WTC11 (cell line): ENCODE measurements around the gene SH3TC1. TPM values are rescaled to one million over a fixed set of nuclear protein-coding genes. Genes with fewer than 3 reads are reported as not detected.

Experiments used
- ATAC-seq: fragments of 200-7000 bp; cut with Tn5 transposase; 2 replicates; pipeline ENCODE4 v1.10.0; 2021; ENCODE audit warnings: mild to moderate bottlenecking, moderate library complexity
- CTCF ChIA-PET: fragments of 300-600 bp; sonication (Branson Sonifier 250); formaldehyde crosslinking; loops from one replicate; lab custom pipeline; 2021; ENCODE audit warnings: antibody characterized with exemption; lab: Charles Lee
- POLR2A ChIA-PET: fragments of 350-600 bp; sonication (Branson Sonifier 250); formaldehyde crosslinking; loops from one replicate; lab custom pipeline; 2021; ENCODE audit warnings: antibody characterized with exemption; lab: Charles Lee
- DNase-seq: peaks from one replicate; pipeline ENCODE4 v3.0.0; 2021; ENCODE audit warnings: low spot score
- H3K27ac Mint-ChIP-seq: 2 replicates; pipeline ENCODE4 v1.8.0; 2021; ENCODE audit warnings: mixed read lengths
- H3K27me3 Mint-ChIP-seq: 2 replicates; pipeline ENCODE4 v1.8.0; 2021; ENCODE audit warnings: low read depth, mild to moderate bottlenecking, moderate library complexity, mixed read lengths
- H3K36me3 Mint-ChIP-seq: 2 replicates; pipeline ENCODE4 v1.8.0; 2021; ENCODE audit warnings: mixed read lengths
- H3K4me1 Mint-ChIP-seq: 2 replicates; pipeline ENCODE4 v1.8.0; 2022; ENCODE audit warnings: mixed read lengths
- H3K4me3 Mint-ChIP-seq: 2 replicates; pipeline ENCODE4 v1.8.0; 2021; ENCODE audit warnings: mild to moderate bottlenecking, moderate library complexity, mixed read lengths
- H3K9me3 Mint-ChIP-seq: 2 replicates; pipeline ENCODE4 v1.8.0; 2021; ENCODE audit warnings: mixed read lengths
- ATF1 ChIP-seq: sonication (generic); formaldehyde crosslinking; IDR thresholded peaks from 2 replicates; pipeline ENCODE4 v1.8.1; 2023; ENCODE audit warnings: mild to moderate bottlenecking, moderate library complexity, missing genetic modification reagents
- FOXP1 ChIP-seq: sonication (generic); formaldehyde crosslinking; IDR thresholded peaks from 2 replicates; pipeline ENCODE4 v1.8.0; 2022; ENCODE audit warnings: missing genetic modification reagents, mild to moderate bottlenecking, moderate library complexity, borderline replicate concordance
- GABPB1 ChIP-seq: sonication (generic); formaldehyde crosslinking; IDR thresholded peaks from 2 replicates; pipeline ENCODE4 v1.8.1; 2023; ENCODE audit warnings: mild to moderate bottlenecking, missing genetic modification reagents
- MYBL2 ChIP-seq: sonication (generic); formaldehyde crosslinking; IDR thresholded peaks from 2 replicates; pipeline ENCODE4 v1.8.1; 2023; ENCODE audit warnings: mild to moderate bottlenecking, moderate library complexity, missing genetic modification reagents
- NR1H2 ChIP-seq: sonication (generic); formaldehyde crosslinking; IDR thresholded peaks from 2 replicates; pipeline ENCODE4 v1.9.0; 2021; ENCODE audit warnings: mild to moderate bottlenecking, moderate library complexity, missing genetic modification reagents
- RORB ChIP-seq: fragments of 250-450 bp; sonication (Bioruptor Pico); IDR thresholded peaks from 2 replicates; pipeline ENCODE4 v1.9.0; 2021; ENCODE audit warnings: mild to moderate bottlenecking
- SMAD3 ChIP-seq: sonication (generic); formaldehyde crosslinking; IDR thresholded peaks from 2 replicates; pipeline ENCODE4 v1.8.0; 2022; ENCODE audit warnings: missing genetic modification reagents, mild to moderate bottlenecking, borderline replicate concordance
- SMAD4 ChIP-seq: sonication (generic); formaldehyde crosslinking; IDR thresholded peaks from 2 replicates; pipeline ENCODE4 v1.8.0; 2022; ENCODE audit warnings: mild to moderate bottlenecking, missing genetic modification reagents
- SOX15 ChIP-seq: fragments of 250-450 bp; sonication (Bioruptor Pico); IDR thresholded peaks from 2 replicates; pipeline ENCODE4 v1.9.0; 2021; ENCODE audit warnings: mild to moderate bottlenecking
- SP1 ChIP-seq: sonication (generic); formaldehyde crosslinking; conservative IDR thresholded peaks from 2 replicates; pipeline ENCODE4 v1.8.1; 2022; ENCODE audit warnings: missing genetic modification reagents
- ZNF416 ChIP-seq: fragments of 250-450 bp; sonication (Bioruptor Pico); IDR thresholded peaks from 2 replicates; pipeline ENCODE4 v1.9.0; 2021; ENCODE audit warnings: mild to moderate bottlenecking, inconsistent platforms
- ZNF671 ChIP-seq: fragments of 250-450 bp; sonication (Bioruptor Pico); IDR thresholded peaks from 2 replicates; pipeline ENCODE4 v1.8.0; 2021; ENCODE audit warnings: mild to moderate bottlenecking
- total RNA-seq: library from RNA; stranded (reverse); gene quantifications from 3 replicates; pipeline ENCODE4 v1.2.3, GENCODE V29; 2021
- TF ChIP-seq, protein P1 (sequence below): sonication (generic); formaldehyde crosslinking; IDR thresholded peaks from 2 replicates; pipeline ENCODE4 v1.8.1; 2022; ENCODE audit warnings: low read depth, missing genetic modification reagents, borderline replicate concordance
- TF ChIP-seq, protein P2 (sequence below): sonication (generic); formaldehyde crosslinking; IDR thresholded peaks from 2 replicates; pipeline ENCODE4 v1.8.1; 2022; ENCODE audit warnings: low read depth, mild to moderate bottlenecking, moderate library complexity, missing genetic modification reagents, borderline replicate concordance
- TF ChIP-seq, protein P3 (sequence below): sonication (generic); formaldehyde crosslinking; IDR thresholded peaks from 2 replicates; pipeline ENCODE4 v1.8.0; 2023; ENCODE audit warnings: missing genetic modification reagents
- TF ChIP-seq, protein P4 (sequence below): sonication (generic); formaldehyde crosslinking; IDR thresholded peaks from 2 replicates; pipeline ENCODE4 v1.8.1; 2023; ENCODE audit warnings: mild to moderate bottlenecking, missing genetic modification reagents, moderate library complexity
- TF ChIP-seq, protein P5 (sequence below): fragments of 200-600 bp; IDR thresholded peaks from 2 replicates; pipeline ENCODE4 v1.8.0; 2022; ENCODE audit warnings: antibody characterized with exemption
- TF ChIP-seq, protein P6 (sequence below): sonication (generic); formaldehyde crosslinking; IDR thresholded peaks from 2 replicates; pipeline ENCODE4 v1.8.1; 2023; ENCODE audit warnings: mild to moderate bottlenecking, missing genetic modification reagents, moderate library complexity
- TF ChIP-seq, protein P7 (sequence below): sonication (generic); formaldehyde crosslinking; IDR thresholded peaks from 2 replicates; pipeline ENCODE4 v1.8.0; 2023; ENCODE audit warnings: mild to moderate bottlenecking, missing genetic modification reagents
- TF ChIP-seq, protein P8 (sequence below): sonication (generic); formaldehyde crosslinking; IDR thresholded peaks from 2 replicates; pipeline ENCODE4 v1.8.1; 2023; ENCODE audit warnings: mild to moderate bottlenecking, missing genetic modification reagents

SH3TC1 gene
- total RNA-seq, 1 experiment from 2014 or later: 0.42 TPM

DNA sequence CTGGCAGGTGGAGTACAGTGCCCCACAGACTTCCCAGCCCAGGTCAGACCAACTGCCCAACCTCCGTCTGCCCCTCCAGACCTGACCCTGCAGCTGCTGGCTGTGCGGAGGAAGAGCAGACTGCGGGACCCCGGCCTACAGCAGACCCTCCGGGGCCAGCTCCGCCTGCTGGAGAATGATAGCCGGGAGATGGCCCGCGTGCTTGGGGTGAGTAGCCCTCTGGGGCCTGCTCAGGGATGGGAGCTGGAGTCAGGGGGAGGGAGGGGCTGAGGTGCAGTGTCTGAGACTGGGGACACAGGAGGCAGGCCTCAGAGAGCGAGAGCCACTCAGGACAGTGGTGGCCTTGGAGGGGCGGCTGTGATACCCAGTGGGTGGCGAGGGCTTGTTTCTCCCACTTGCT is 13.5 kb downstream of the SH3TC1 start:
- H3K4me3 Mint-ChIP-seq: no peak overlapping the region
- CTCF ChIA-PET: interaction anchor here (0.8 to 1.9 kb wide), 5 partner anchors 12 to 54 kb away, joined by 3 to 14 read pairs (median 3); no protein-coding TSS in a partner anchor
- POLR2A ChIA-PET: interaction anchor here (0.6 kb wide), 1 partner anchor 195 kb away, joined by 3 read pairs; no protein-coding TSS in a partner anchor
- peaks cover 7% of the 10 kb centered on the region for H3K4me1 Mint-ChIP-seq
- H3K9me3 Mint-ChIP-seq: no peaks in the 10 kb centered on the region
- ATAC-seq (no peak; the same call in 1 of the 2 replicates), DNase-seq (no peak)
- TF ChIP-seq, protein P1, sequence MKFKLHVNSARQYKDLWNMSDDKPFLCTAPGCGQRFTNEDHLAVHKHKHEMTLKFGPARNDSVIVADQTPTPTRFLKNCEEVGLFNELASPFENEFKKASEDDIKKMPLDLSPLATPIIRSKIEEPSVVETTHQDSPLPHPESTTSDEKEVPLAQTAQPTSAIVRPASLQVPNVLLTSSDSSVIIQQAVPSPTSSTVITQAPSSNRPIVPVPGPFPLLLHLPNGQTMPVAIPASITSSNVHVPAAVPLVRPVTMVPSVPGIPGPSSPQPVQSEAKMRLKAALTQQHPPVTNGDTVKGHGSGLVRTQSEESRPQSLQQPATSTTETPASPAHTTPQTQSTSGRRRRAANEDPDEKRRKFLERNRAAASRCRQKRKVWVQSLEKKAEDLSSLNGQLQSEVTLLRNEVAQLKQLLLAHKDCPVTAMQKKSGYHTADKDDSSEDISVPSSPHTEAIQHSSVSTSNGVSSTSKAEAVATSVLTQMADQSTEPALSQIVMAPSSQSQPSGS (CRISPR knock-in tag): no peak
- no peak for TF ChIP-seq MYBL2 (CRISPR knock-in tag)
- TF ChIP-seq, protein P2, sequence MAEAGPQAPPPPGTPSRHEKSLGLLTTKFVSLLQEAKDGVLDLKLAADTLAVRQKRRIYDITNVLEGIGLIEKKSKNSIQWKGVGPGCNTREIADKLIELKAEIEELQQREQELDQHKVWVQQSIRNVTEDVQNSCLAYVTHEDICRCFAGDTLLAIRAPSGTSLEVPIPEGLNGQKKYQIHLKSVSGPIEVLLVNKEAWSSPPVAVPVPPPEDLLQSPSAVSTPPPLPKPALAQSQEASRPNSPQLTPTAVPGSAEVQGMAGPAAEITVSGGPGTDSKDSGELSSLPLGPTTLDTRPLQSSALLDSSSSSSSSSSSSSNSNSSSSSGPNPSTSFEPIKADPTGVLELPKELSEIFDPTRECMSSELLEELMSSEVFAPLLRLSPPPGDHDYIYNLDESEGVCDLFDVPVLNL (CRISPR knock-in tag): no peak
- TF ChIP-seq, protein P3, sequence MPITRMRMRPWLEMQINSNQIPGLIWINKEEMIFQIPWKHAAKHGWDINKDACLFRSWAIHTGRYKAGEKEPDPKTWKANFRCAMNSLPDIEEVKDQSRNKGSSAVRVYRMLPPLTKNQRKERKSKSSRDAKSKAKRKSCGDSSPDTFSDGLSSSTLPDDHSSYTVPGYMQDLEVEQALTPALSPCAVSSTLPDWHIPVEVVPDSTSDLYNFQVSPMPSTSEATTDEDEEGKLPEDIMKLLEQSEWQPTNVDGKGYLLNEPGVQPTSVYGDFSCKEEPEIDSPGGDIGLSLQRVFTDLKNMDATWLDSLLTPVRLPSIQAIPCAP: no peak
- TF ChIP-seq NR1H2 (CRISPR knock-in tag): no peak
- no peaks in the 10 kb centered on the region for H3K27me3 Mint-ChIP-seq
- H3K36me3 Mint-ChIP-seq: no peaks in the 10 kb centered on the region
- no peak overlapping the region for H3K27ac Mint-ChIP-seq

DNA sequence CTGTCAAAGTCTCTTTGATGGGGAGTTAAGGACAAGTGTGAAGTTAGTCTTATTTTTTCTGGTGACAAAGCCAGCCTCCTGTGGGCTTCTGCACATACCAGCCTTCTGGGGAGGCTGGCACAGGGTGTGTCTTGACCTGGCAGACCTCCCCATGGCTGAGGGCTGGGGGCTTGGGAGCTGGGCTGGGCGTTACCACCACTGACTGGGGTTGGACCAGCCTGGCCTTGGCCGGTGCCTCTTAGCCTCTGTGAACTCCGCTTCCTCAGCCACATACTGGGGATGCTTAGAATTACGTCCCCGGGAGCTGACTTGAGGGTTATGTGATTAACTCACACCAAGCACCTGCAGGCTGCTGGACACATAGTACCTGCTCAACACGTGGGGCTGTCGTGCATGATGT is 14.0 kb downstream of the SH3TC1 start:
- no peak overlapping the region for H3K4me3 Mint-ChIP-seq
- POLR2A ChIA-PET: no interaction called here
- TF ChIP-seq, protein P4, sequence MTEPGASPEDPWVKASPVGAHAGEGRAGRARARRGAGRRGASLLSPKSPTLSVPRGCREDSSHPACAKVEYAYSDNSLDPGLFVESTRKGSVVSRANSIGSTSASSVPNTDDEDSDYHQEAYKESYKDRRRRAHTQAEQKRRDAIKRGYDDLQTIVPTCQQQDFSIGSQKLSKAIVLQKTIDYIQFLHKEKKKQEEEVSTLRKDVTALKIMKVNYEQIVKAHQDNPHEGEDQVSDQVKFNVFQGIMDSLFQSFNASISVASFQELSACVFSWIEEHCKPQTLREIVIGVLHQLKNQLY: no peak
- TF ChIP-seq FOXP1 (no peak), SMAD4 (no peak), RORB (CRISPR knock-in tag) (no peak), ZNF671 (CRISPR knock-in tag) (no peak), SMAD3 (no peak), MYBL2 (CRISPR knock-in tag) (no peak)
- TF ChIP-seq, protein P5, sequence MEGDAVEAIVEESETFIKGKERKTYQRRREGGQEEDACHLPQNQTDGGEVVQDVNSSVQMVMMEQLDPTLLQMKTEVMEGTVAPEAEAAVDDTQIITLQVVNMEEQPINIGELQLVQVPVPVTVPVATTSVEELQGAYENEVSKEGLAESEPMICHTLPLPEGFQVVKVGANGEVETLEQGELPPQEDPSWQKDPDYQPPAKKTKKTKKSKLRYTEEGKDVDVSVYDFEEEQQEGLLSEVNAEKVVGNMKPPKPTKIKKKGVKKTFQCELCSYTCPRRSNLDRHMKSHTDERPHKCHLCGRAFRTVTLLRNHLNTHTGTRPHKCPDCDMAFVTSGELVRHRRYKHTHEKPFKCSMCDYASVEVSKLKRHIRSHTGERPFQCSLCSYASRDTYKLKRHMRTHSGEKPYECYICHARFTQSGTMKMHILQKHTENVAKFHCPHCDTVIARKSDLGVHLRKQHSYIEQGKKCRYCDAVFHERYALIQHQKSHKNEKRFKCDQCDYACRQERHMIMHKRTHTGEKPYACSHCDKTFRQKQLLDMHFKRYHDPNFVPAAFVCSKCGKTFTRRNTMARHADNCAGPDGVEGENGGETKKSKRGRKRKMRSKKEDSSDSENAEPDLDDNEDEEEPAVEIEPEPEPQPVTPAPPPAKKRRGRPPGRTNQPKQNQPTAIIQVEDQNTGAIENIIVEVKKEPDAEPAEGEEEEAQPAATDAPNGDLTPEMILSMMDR: no peak
- CTCF ChIA-PET: interaction anchor here (0.7 to 1.9 kb wide), 4 partner anchors 13 to 36 kb away, joined by 3 to 14 read pairs (median 4); no protein-coding TSS in a partner anchor
- H3K4me1 Mint-ChIP-seq: peaks cover 7% of the 10 kb centered on the region
- H3K27ac Mint-ChIP-seq: no peak overlapping the region
- no peaks in the 10 kb centered on the region for H3K9me3 Mint-ChIP-seq
- no peak for DNase-seq
- ATAC-seq: no peak
- H3K36me3 Mint-ChIP-seq: no peaks in the 10 kb centered on the region
- no peaks in the 10 kb centered on the region for H3K27me3 Mint-ChIP-seq

DNA sequence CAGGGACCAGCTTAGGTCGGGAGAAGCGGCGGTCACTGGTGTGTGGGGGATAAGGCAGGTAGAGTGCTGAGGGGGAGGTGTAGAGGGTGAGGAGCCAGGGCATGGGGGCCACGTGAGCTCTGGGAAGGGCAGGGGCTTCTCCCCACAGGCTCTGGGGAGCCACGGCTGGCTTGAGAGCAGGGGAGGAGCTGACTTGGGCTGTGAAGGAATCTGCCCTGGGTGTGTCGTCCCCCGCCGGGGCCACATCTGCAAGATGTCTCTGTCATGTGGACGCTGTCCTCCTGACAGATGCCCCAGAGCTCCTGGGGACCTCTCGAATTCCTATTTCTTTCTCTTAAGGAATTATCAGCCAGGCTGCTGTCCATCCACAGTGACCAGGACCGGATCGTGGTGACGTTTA is 15.0 kb downstream of the SH3TC1 start:
- ATAC-seq (no peak), DNase-seq (no peak)
- ChIA-PET CTCF (interaction anchor here (0.7 to 1.6 kb wide), 3 partner anchors 28 to 197 kb away, joined by 3 to 12 read pairs (median 4); no protein-coding TSS in a partner anchor), POLR2A (no interaction called here)
- H3K27ac Mint-ChIP-seq: no peak overlapping the region
- peaks cover 7% of the 10 kb centered on the region for H3K4me1 Mint-ChIP-seq
- H3K4me3 Mint-ChIP-seq: no peak overlapping the region
- H3K9me3 Mint-ChIP-seq: no peaks in the 10 kb centered on the region
- H3K27me3 Mint-ChIP-seq: no peaks in the 10 kb centered on the region
- H3K36me3 Mint-ChIP-seq: no peaks in the 10 kb centered on the region
- TF ChIP-seq GABPB1 (CRISPR knock-in tag) (no peak), SP1 (CRISPR knock-in tag) (no peak), MYBL2 (CRISPR knock-in tag) (no peak), SMAD3 (no peak), ATF1 (CRISPR knock-in tag) (no peak), ZNF416 (no peak), SOX15 (no peak)
- TF ChIP-seq, protein P6, sequence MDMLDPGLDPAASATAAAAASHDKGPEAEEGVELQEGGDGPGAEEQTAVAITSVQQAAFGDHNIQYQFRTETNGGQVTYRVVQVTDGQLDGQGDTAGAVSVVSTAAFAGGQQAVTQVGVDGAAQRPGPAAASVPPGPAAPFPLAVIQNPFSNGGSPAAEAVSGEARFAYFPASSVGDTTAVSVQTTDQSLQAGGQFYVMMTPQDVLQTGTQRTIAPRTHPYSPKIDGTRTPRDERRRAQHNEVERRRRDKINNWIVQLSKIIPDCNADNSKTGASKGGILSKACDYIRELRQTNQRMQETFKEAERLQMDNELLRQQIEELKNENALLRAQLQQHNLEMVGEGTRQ (CRISPR knock-in tag): no peak
- TF ChIP-seq, protein P4: no peak
- TF ChIP-seq, protein P7, sequence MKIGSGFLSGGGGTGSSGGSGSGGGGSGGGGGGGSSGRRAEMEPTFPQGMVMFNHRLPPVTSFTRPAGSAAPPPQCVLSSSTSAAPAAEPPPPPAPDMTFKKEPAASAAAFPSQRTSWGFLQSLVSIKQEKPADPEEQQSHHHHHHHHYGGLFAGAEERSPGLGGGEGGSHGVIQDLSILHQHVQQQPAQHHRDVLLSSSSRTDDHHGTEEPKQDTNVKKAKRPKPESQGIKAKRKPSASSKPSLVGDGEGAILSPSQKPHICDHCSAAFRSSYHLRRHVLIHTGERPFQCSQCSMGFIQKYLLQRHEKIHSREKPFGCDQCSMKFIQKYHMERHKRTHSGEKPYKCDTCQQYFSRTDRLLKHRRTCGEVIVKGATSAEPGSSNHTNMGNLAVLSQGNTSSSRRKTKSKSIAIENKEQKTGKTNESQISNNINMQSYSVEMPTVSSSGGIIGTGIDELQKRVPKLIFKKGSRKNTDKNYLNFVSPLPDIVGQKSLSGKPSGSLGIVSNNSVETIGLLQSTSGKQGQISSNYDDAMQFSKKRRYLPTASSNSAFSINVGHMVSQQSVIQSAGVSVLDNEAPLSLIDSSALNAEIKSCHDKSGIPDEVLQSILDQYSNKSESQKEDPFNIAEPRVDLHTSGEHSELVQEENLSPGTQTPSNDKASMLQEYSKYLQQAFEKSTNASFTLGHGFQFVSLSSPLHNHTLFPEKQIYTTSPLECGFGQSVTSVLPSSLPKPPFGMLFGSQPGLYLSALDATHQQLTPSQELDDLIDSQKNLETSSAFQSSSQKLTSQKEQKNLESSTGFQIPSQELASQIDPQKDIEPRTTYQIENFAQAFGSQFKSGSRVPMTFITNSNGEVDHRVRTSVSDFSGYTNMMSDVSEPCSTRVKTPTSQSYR (CRISPR knock-in tag): no peak
- TF ChIP-seq, protein P8, sequence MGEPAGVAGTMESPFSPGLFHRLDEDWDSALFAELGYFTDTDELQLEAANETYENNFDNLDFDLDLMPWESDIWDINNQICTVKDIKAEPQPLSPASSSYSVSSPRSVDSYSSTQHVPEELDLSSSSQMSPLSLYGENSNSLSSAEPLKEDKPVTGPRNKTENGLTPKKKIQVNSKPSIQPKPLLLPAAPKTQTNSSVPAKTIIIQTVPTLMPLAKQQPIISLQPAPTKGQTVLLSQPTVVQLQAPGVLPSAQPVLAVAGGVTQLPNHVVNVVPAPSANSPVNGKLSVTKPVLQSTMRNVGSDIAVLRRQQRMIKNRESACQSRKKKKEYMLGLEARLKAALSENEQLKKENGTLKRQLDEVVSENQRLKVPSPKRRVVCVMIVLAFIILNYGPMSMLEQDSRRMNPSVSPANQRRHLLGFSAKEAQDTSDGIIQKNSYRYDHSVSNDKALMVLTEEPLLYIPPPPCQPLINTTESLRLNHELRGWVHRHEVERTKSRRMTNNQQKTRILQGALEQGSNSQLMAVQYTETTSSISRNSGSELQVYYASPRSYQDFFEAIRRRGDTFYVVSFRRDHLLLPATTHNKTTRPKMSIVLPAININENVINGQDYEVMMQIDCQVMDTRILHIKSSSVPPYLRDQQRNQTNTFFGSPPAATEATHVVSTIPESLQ (CRISPR knock-in tag): no peak
